Stimulated activated CD8-positive, alpha-beta memory T cell treated with anti-CD3 and anti-CD28 coated beads, Interleukin-15, amount 100 ng/mL, for 1 hour (primary cell): ENCODE data around the gene ARFGAP2.

Experiments used
- DNase-seq: peaks from one replicate; pipeline ENCODE4 v3.0.0-alpha.2; 2020; ENCODE audit warnings: low read depth

Gene ARFGAP2

GRCh38 chr11:47186700-47187695 lies 10.3 kb upstream of the ARFGAP2 start:
- no peak for DNase-seq

GRCh38 chr11:47186076-47186699 lies 9.5 kb upstream of the ARFGAP2 start, which contains the start of gene PACSIN3:
Gene PACSIN3 (minus strand): TSS chr11:47186434. CDS start chr11:47182727, 3,707 bp downstream.
- no peak for DNase-seq

GRCh38 chr11:47185305-47186075 lies 8.8 kb upstream of the ARFGAP2 start:
- no peak for DNase-seq

- DNase-seq: no peak
Observed at GRCh38 chr11:47184711-47185304, 8.1 kb upstream of the ARFGAP2 start.

GRCh38 chr11:47183969-47184368 lies 7.3 kb upstream of the ARFGAP2 start:
- no peak for DNase-seq

GRCh38 chr11:47183031-47183856 lies 6.6 kb upstream of the ARFGAP2 start:
- no peak for DNase-seq

- no peak for DNase-seq
Observed at GRCh38 chr11:47182380-47182779, 5.7 kb upstream of the ARFGAP2 start.

- no peak for DNase-seq
Observed at GRCh38 chr11:47181271-47181670, 4.6 kb upstream of the ARFGAP2 start.

- no peak for DNase-seq
Observed at GRCh38 chr11:47180006-47180787, 3.5 kb upstream of the ARFGAP2 start.

GRCh38 chr11:47179655-47179991 lies 2.9 kb upstream of the ARFGAP2 start:
- no peak for DNase-seq

GRCh38 chr11:47178737-47179654 lies 2.3 kb upstream of the ARFGAP2 start:
- DNase-seq: no peak

- DNase-seq: no peak
Observed at GRCh38 chr11:47178316-47178715, 1.6 kb upstream of the ARFGAP2 start.

GRCh38 chr11:47177846-47178245 lies 1.2 kb upstream of the ARFGAP2 start:
- DNase-seq: no peak

- peak; percentile 51 for DNase-seq
Observed at GRCh38 chr11:47177229-47177845, 658 bp upstream of the ARFGAP2 start.

GRCh38 chr11:47175746-47176327 lies 842 bp downstream of the ARFGAP2 start:
- no peak for DNase-seq

- DNase-seq: no peak
Observed at GRCh38 chr11:47172740-47173336, 3.8 kb downstream of the ARFGAP2 start.

GRCh38 chr11:47171856-47172255 lies 4.8 kb downstream of the ARFGAP2 start:
- no peak for DNase-seq
